Adipose tissue (tissue), 3 donors: ENCODE data around the gene MSH6. TPM values are rescaled to one million over a fixed set of nuclear protein-coding genes. Genes with fewer than 3 reads are reported as not detected.
"Not testable (repeated sequence)": the region's sequence is repeated elsewhere in the genome, so short reads cannot be mapped to it uniquely, and the experiment has no call there.

Source experiments
- H3K27ac ChIP-seq: one replicate; pipeline ENCODE4 v1.5.1; 2013; ENCODE audit warnings: low read depth, low read length
- WGBS, 3 donors: extraction: QIAGEN DNeasy Blood & Tissue Kit; methylation state at CpG; one replicate each; pipeline ENCODE4 v1.1.7; 2013; 5-methylcytosine and 5-hydroxymethylcytosine counted together
- polyA plus RNA-seq, 3 donors: library from polyadenylated mRNA; stranded (reverse); fragments of 200-250 nt; gene quantifications; one replicate each; pipeline ENCODE4 v1.2.3, GENCODE V29; 2013
- donor health status: healthy with polysubstance abuse.
- donor health status: Bipolar disorder and iron deficiency.
- donor health status: healthy.

The MSH6 gene
- polyA plus RNA-seq, 3 donors = 7.6 to 11.9 (median 10.0) TPM

DNA sequence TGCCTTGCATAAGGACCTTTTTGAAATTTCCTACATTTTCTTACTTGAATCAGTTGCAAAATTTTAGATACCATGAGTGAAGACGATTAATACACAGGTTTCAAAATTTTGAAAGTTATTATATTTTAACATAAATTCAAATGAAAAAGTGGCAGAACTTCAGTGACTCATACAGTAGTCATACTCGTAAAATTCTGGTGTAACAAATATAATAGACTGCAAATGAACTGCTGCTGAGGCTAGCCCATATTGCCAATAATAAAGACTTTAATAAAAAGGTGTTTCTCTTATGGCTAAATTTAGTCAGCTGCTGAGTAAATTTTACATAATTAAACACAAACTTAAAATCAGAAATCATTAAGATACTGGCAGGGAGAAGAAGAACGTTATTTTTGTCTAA lies 36.9 kb downstream of the MSH6 start:
- WGBS, 3 donors = 93 to 96% (median 94%) methylated on average over 3 of the region's 3 CpGs
- H3K27ac ChIP-seq = no peak overlapping the region

DNA sequence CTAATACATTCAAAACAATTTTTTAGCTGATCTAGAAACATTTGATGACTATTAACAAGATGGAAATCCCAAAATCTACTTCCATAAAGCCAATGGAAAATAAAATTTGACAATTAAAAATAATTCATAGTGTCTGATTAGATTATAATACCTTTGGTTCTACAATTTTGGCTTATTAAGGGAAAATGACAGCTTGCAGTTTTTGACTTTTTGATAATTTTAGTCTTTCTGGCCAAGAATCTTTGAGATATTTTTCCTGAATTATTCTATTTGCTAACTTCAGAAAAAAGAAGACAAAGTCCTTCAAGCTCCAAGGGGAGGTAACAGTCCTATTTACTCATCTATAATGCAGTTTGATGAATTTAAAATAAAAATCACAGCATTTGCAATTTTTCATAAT lies 39.6 kb downstream of the MSH6 start:
- no peak overlapping the region for H3K27ac ChIP-seq

DNA sequence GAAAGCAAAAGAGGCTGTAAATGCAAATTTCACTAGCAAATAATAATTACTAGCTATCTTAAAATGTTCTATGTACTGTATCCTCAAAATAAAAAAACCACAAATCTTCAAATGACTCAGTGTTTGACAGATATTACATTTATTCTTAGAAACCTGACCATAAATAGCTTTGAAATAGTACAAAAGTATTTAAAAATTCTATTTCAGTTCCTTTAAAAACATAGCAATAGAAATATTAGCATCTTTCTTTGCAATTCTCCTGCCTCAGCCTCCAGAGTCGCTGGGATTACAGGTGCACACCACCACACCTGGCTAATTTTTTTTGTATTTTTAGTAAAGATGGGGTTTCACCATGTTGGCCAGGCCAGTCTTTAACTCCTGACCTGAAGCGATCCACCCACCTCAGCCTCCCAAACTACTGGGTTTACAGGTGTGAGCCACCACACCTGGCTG lies 50.6 kb downstream of the MSH6 start:
- WGBS, 3 donors = 97 to 100% (median 99%) methylated on average over 2 of the region's 2 CpGs
- no peak overlapping the region for H3K27ac ChIP-seq

DNA sequence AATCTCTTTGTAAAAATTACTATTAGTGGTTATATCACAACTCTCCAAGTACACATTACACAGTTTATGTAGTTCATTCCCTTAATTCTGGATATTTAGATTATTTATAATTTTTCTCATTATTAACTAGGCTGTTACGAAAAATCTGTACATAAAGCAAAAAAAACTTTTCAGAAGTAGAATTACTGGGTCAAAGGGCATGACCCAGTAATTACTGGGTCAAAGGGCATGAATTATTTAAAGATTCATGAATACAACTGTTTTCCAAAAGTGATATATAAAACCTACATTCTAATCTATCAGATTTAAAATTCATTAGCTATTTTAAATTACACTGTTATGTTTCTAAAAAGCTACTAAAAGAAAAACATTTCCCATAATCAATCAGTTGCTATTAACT lies 55.3 kb downstream of the MSH6 start:
- no peak overlapping the region for H3K27ac ChIP-seq
- 80 to 93% (median 86%) methylated on average over 1 of the region's 1 CpG for WGBS, 3 donors

DNA sequence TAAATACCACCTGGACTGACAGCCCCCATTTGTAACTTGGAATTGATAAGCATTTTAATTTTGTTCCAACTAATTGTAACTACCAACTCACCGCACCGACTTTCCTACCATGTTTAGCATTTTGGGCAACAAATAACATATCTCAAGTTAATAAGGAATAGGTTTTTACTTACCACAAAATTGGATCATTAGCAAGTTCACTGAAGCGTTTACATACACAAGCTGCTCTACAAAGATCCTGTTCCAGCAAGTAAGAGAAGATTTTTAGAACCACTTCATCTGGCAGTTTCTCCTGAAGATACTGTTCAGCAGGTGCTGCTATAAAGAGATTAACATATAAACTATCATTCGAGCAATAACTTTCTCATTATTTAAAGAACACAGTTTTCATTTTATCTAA lies 55.7 kb downstream of the MSH6 start:
- no peak overlapping the region for H3K27ac ChIP-seq
- 76 to 89% (median 86%) methylated on average over 4 of the region's 4 CpGs for WGBS, 3 donors

DNA sequence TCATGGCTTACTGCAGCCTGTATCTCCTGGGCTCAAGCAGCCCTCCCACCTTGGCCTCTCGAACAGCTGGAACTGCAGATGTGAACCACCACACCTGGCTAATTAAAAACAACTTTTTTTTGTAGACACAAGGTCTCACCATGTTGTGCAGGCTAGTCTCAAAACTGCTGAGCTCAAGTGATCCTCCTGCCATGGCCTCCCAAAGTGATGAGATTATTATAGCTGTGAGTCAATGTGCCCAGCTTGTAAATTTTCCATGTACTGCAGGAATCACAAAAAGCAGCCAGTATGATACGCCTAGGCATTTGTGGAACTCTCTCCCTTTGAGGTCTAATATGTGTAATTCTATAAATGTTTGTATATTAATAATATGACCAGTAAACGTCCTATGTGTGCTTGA lies 59.9 kb downstream of the MSH6 start:
- no peak overlapping the region for H3K27ac ChIP-seq
- WGBS, 3 donors = 83 to 90% (median 88%) methylated on average over 3 of the region's 3 CpGs

DNA sequence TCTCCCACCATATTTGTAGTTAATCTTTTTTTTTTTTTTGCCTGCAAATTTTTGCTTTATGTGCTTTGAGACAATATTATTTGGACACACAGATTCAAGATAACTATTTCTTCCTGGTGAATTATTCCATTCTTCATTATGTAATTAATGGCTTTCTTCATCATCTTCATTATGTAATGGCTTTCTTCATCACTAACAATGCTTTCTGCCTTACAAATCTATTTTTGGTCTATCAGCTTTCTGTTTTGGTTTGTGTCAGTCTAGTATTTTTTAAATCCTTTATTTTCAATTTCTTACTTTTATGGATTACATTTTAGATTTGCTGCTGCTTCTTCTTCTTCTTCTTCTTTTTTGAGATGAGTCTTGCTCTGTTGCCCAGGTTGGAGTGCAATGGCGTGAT lies 60.5 kb downstream of the MSH6 start:
- H3K27ac ChIP-seq = no peak overlapping the region
- 100% methylated on average over 1 of the region's 1 CpG for WGBS, 3 donors

DNA sequence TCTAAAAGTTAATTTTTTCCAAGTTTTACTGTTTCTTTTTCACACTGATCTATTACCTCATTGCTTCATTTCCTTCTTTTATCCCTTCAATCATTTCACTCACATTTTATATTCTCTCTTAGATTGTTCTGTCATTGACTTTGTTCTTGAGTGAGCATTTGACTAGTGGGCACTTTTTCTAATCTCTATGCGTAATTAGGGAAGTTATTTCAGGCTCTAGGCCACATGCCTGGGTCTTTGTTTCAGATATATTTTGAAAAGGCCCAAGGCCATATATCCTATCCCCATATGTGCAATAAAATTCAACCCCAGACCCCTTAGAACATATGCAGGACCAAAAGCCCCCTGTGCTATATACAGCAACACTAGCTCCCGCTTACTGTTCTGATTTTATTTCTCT lies 61.2 kb downstream of the MSH6 start:
- 83 to 87% (median 84%) methylated on average over 2 of the region's 2 CpGs for WGBS, 3 donors
- H3K27ac ChIP-seq = no peak overlapping the region

DNA sequence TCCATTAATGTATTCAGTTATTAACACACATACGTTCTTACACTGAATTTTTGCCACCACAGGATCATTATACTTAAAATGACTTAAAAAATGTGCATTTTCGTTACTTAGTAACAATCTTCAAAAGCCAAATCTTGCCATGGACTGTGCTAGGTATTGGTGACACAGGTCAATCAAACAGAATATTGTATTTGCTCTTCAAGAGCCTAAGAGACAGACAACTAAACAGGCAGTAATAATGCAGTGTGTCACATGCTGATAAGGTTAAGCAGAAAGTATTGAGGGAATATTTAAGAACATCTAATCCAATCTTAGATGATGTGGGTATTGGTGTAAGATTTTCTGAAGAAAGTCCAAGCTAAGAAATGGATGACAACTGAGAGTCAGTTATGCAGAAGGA lies 66.4 kb downstream of the MSH6 start:
- H3K27ac ChIP-seq = no peak overlapping the region
- WGBS, 3 donors = 59 to 88% (median 87%) methylated on average over 2 of the region's 2 CpGs

DNA sequence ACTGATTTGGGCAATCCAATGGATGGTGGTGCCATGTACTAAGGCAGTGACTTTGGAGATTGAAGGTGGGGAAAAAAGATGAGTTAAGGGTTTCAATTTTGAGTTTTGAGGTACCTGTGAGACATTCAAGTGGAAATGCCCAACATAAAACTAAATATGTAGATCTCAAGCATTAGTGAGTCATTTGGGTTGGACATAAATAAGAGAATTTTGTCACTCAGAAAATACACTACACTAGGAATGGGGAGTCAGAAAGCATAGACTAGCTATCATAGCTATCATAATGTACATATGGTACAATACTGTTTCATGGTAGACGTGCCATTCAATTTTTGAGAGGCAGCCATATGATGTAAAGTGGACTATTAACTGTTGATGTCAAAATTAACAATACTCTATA lies 67.3 kb downstream of the MSH6 start:
- no peak overlapping the region for H3K27ac ChIP-seq
- WGBS, 3 donors = 58 to 96% (median 93%) methylated on average over 1 of the region's 1 CpG

DNA sequence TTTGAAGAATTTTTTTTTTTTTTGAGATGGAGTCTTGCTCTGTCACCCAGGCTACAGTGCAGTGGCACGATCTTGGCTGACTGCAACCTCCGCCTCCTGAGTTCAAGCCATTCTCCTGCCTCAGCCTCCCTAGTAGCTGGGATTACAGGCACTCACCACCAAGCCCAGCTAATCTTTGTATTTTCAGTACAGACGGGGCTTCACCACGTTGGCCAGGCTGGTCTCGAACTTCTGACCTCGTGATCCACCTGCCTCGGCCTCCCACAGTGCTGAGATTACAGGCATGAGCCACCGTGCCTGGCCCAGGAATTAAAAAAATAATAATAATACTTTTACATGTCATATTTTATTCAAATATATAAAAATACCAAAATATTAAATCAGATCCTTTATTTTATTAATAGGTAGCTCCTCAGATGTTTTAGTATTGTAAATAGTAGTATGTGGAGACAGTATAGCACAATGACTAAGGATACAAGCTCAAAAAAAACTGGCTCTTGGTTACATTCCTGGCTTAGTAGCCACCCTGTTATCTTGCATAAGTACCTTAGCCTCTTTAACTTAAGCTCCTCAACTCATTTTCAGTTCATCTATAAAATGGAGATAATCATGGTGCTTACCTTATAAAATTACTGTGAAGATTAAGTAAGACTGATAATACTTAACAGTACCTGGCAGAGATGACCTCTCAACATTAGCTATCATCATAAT lies 70.3 kb downstream of the MSH6 start:
- not testable (repeated sequence) for H3K27ac ChIP-seq
- 91% methylated on average over 8 of the region's 8 CpGs for WGBS, 3 donors

Other genes starting within 250 kb of the MSH6 start
- gene KCNK12, start 212.2 kb upstream of the MSH6 start, polyA plus RNA-seq = under 1 TPM in 1 of 3 donors, not detected in 2; 0.02 TPM
- gene FBXO11, start 123.4 kb downstream of the MSH6 start, polyA plus RNA-seq = 10 to 100 TPM; 11.2 to 23.4 (median 23.0) TPM